Neural progenitor cell (in vitro differentiated cells): ENCODE measurements around the gene R3HDM1.

Source experiments
- CTCF ChIP-seq: fragments of 200-600 bp; sonication (generic); IDR thresholded peaks from 2 replicates; pipeline ENCODE4 v1.5.1; 2017; ENCODE audit warnings: antibody characterized with exemption, mild to moderate bottlenecking
- EZH2 ChIP-seq: fragments of 200-600 bp; sonication (generic); IDR thresholded peaks from 2 replicates; pipeline ENCODE4 v1.6.1; 2017; ENCODE audit warnings: antibody characterized with exemption, mild to moderate bottlenecking, moderate library complexity

- no peak for TF ChIP-seq EZH2
- no peak for TF ChIP-seq CTCF
Measured at GRCh38 chr2:135637456-135638087, 106.3 kb downstream of the R3HDM1 start.
